KMS-11 (cell line): ENCODE data around the gene DOCK7.
"Not testable (repeated sequence)": the region's sequence is repeated elsewhere in the genome, so short reads cannot be mapped to it uniquely, and the experiment has no call there.

Experiments
- H2AFZ ChIP-seq: fragments of 200-600 bp; sonication (generic); 2 replicates; pipeline ENCODE4 v1.6.1; 2016; ENCODE audit warnings: antibody characterized with exemption, mixed run types, low read depth
- H3K27ac ChIP-seq: fragments of 200-600 bp; sonication (generic); 2 replicates; pipeline ENCODE4 v1.6.1; 2016; ENCODE audit warnings: mild to moderate bottlenecking, mixed run types
- H3K27me3 ChIP-seq: fragments of 200-600 bp; sonication (generic); 2 replicates; pipeline ENCODE4 v1.6.1; 2017; ENCODE audit warnings: mild to moderate bottlenecking, low read depth, mixed run types, moderate library complexity; ENCODE audit not compliant: insufficient read depth
- H3K36me3 ChIP-seq: fragments of 200-600 bp; sonication (generic); 2 replicates; pipeline ENCODE4 v1.6.1; 2017; ENCODE audit warnings: mild to moderate bottlenecking, mixed run types; ENCODE audit not compliant: insufficient read depth
- H3K4me1 ChIP-seq: fragments of 200-600 bp; sonication (generic); 2 replicates; pipeline ENCODE4 v1.6.1; 2016; ENCODE audit warnings: mild to moderate bottlenecking, low read depth, mixed run types; ENCODE audit not compliant: poor library complexity, severe bottlenecking
- H3K4me2 ChIP-seq: fragments of 200-600 bp; sonication (generic); 2 replicates; pipeline ENCODE4 v1.7.0; 2016; ENCODE audit warnings: mild to moderate bottlenecking, mixed run types
- H3K4me3 ChIP-seq: fragments of 200-600 bp; sonication (generic); IDR thresholded peaks from 2 replicates; pipeline ENCODE4 v1.6.1; 2017; ENCODE audit warnings: low read depth, low read length, mixed read lengths; ENCODE audit not compliant: insufficient read depth
- H3K79me2 ChIP-seq: fragments of 200-600 bp; sonication (generic); 2 replicates; pipeline ENCODE4 v1.6.1; 2016; ENCODE audit warnings: low read depth, mixed run types; ENCODE audit not compliant: insufficient read depth
- H3K9ac ChIP-seq: fragments of 200-600 bp; sonication (generic); 2 replicates; pipeline ENCODE4 v1.6.1; 2016; ENCODE audit warnings: mild to moderate bottlenecking, mixed run types
- H4K20me1 ChIP-seq: fragments of 200-600 bp; sonication (generic); 2 replicates; pipeline ENCODE4 v1.6.1; 2016; ENCODE audit warnings: mild to moderate bottlenecking, mixed run types; ENCODE audit not compliant: insufficient read depth
- TF ChIP-seq, protein P1 (sequence below): fragments of 200-600 bp; sonication (generic); conservative IDR thresholded peaks from 2 replicates; pipeline ENCODE4 v1.6.1; 2017; ENCODE audit warnings: low read depth, mild to moderate bottlenecking, antibody characterized with exemption, low read length, moderate library complexity, mixed read lengths

Gene DOCK7

DNA sequence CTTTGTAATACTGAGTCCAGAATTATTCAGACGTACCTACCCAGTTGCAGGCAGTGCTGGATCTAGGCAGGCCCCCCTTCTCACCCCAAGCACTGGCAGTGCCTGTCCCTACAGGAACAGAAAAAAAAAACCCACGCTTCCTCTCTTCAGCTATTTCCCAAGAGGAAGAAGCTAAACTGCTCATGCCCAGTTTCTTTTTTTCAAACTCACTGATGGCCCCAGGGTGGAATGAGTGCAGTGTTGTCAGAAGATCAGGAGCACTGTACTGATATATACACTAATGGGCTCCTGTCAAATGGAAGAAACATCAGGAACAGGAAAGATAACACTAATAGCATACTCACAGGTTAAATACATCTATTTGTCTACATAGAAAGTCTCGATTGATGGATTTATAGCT is 28.2 kb upstream of the DOCK7 start:
- no peak overlapping the region for H3K4me3 ChIP-seq
- no peaks in the 10 kb centered on the region for H3K27me3 ChIP-seq
- no peaks in the 10 kb centered on the region for H4K20me1 ChIP-seq
- no peaks in the 10 kb centered on the region for H3K79me2 ChIP-seq
- TF ChIP-seq, protein P1, sequence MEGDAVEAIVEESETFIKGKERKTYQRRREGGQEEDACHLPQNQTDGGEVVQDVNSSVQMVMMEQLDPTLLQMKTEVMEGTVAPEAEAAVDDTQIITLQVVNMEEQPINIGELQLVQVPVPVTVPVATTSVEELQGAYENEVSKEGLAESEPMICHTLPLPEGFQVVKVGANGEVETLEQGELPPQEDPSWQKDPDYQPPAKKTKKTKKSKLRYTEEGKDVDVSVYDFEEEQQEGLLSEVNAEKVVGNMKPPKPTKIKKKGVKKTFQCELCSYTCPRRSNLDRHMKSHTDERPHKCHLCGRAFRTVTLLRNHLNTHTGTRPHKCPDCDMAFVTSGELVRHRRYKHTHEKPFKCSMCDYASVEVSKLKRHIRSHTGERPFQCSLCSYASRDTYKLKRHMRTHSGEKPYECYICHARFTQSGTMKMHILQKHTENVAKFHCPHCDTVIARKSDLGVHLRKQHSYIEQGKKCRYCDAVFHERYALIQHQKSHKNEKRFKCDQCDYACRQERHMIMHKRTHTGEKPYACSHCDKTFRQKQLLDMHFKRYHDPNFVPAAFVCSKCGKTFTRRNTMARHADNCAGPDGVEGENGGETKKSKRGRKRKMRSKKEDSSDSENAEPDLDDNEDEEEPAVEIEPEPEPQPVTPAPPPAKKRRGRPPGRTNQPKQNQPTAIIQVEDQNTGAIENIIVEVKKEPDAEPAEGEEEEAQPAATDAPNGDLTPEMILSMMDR, result no peak
- H3K36me3 ChIP-seq, result no peaks in the 10 kb centered on the region
- H3K4me2 ChIP-seq, result no peak overlapping the region
- H3K27ac ChIP-seq, result no peak overlapping the region
- no peaks in the 10 kb centered on the region for H3K4me1 ChIP-seq
- no peak overlapping the region for H2AFZ ChIP-seq
- H3K9ac ChIP-seq, result no peak overlapping the region

- Histone ChIP-seq H3K9ac (no peak overlapping the region), H4K20me1 (no peaks in the 10 kb centered on the region), H3K36me3 (no peaks in the 10 kb centered on the region), H3K79me2 (no peaks in the 10 kb centered on the region), H3K4me3 (no peak overlapping the region), H3K27me3 (no peaks in the 10 kb centered on the region), H2AFZ (no peak overlapping the region), H3K4me1 (no peaks in the 10 kb centered on the region), H3K4me2 (no peak overlapping the region), H3K27ac (no peak overlapping the region)
- TF ChIP-seq, protein P1, result no peak
Measured at GRCh38 chr1:62712336-62713243, 24.4 kb upstream of the DOCK7 start.

GRCh38 chr1:62707744-62708120 is 19.5 kb upstream of the DOCK7 start:
- TF ChIP-seq, protein P1, result no peak
- Histone ChIP-seq H3K36me3 (no peaks in the 10 kb centered on the region), H3K9ac (no peak overlapping the region), H3K4me3 (no peak overlapping the region), H3K4me2 (no peak overlapping the region), H3K27ac (no peak overlapping the region), H3K79me2 (no peaks in the 10 kb centered on the region), H4K20me1 (no peaks in the 10 kb centered on the region), H3K27me3 (no peaks in the 10 kb centered on the region), H2AFZ (no peak overlapping the region), H3K4me1 (no peaks in the 10 kb centered on the region)

DNA sequence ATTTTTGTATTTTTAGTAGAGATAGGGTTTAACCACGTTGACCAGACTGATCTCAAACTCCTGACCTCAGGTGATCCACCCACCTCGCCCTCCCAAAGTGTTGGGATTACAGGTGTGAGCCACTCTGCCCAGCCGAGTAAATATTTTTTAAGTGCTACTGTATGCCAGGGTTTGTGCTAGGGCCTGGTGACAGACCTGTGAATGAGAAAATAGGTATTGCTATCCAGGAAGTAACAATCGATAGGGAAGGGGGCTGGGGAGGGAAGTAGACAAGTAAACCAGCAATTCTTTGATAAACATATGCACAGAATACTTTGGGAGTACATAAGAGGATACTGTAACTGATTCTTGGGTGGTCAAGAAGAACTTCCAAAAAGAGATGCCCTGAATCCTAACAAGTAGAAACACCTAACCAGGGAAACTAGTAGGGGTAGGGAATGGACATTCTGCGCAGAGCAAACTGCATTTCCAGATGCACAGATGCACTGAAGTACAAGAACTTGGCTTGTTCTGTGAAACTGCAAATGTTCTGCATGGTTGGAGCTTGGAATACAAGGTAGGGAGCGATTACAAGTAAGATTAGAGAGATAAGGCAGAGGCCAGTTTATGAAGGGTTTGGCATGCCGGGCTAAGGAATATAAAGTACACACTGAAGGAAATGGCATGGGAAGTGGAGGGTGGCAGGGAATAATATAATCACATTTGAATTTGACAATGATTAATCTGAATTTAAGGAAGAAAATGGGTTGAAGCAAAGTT is 19.0 kb upstream of the DOCK7 start:
- Histone ChIP-seq H3K36me3 (no peaks in the 10 kb centered on the region), H4K20me1 (no peaks in the 10 kb centered on the region), H3K27ac (no peak overlapping the region), H3K4me2 (no peak overlapping the region), H3K27me3 (no peaks in the 10 kb centered on the region), H3K4me3 (no peak overlapping the region), H2AFZ (no peak overlapping the region), H3K9ac (no peak overlapping the region), H3K4me1 (no peaks in the 10 kb centered on the region), H3K79me2 (no peaks in the 10 kb centered on the region)
- TF ChIP-seq, protein P1, result no peak

DNA sequence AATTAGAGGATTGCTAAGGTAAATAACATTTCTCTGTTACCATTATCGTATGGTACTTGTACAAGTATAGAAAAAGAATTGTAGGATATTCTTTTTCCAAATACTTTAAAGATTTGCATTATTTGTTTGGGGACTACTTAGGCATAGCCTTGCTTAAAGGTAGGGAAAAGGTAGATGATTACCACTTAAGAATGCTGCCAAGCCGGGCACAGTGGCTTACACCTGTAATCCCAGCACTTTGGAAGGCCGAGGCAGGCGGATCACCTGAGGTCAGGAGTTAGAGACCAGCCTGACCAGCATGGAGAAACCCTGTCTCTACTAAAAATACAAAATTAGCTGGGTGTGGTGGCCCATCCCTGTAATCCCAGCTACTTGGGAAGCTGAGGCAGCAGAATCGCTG is 10.0 kb upstream of the DOCK7 start:
- H3K27ac ChIP-seq, H4K20me1 ChIP-seq, H3K4me2 ChIP-seq, H3K36me3 ChIP-seq, H3K27me3 ChIP-seq, H3K4me3 ChIP-seq, H2AFZ ChIP-seq, H3K4me1 ChIP-seq, H3K79me2 ChIP-seq, H3K9ac ChIP-seq: not testable (repeated sequence)

DNA sequence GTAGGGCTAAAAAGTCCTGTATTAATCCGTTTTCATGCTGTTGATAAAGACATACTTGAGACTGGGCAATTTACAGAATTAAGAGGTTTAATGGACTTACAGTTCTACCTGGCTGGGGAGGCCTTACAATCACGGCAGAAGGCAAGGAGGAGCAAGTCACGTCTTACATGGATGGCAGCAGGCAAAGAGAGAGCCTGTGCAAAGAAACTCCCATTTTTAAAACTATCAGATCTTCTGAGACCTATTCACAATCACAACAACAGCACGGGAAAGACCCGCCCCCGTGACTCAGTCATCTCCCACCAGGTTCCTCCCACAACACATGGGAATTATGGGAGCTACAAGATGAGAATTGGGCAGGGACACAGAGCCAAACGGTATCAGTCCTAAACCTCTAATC is 6.3 kb upstream of the DOCK7 start:
- not testable (repeated sequence) for H3K36me3 ChIP-seq, H3K4me2 ChIP-seq, H2AFZ ChIP-seq, H3K27ac ChIP-seq, H4K20me1 ChIP-seq, H3K4me1 ChIP-seq, H3K27me3 ChIP-seq, H3K9ac ChIP-seq, H3K79me2 ChIP-seq, H3K4me3 ChIP-seq
